Fibroblast of lung (primary cell): Measurements from ENCODE around the gene CDHR2. TPM values are rescaled to one million over a fixed set of nuclear protein-coding genes. Genes with fewer than 3 reads are reported as not detected.

Experiments
- DNase-seq, 2 donors: peaks; one replicate each; pipeline versions ENCODE4 v3.0.0 to v3.0.0-alpha.2; 2010; ENCODE audit warnings: low read depth in 2 of 2
- H2AFZ ChIP-seq: 2 replicates; pipeline ENCODE4 v1.5.1; 2012; ENCODE audit warnings: low read length, control low read depth, inconsistent platforms
- H3K27ac ChIP-seq: 2 replicates; pipeline ENCODE4 v1.5.1; 2011; ENCODE audit warnings: low read length, control low read depth; ENCODE audit not compliant: insufficient read depth
- H3K27me3 ChIP-seq: 2 replicates; pipeline ENCODE4 v1.5.1; 2011; ENCODE audit warnings: mild to moderate bottlenecking, low read length; ENCODE audit not compliant: control insufficient read depth, insufficient read depth
- H3K36me3 ChIP-seq: 2 replicates; pipeline ENCODE4 v1.5.1; 2011; ENCODE audit warnings: low read length; ENCODE audit not compliant: control insufficient read depth, insufficient read depth
- H3K4me1 ChIP-seq: 2 replicates; pipeline ENCODE4 v1.5.1; 2011; ENCODE audit warnings: low read length; ENCODE audit not compliant: control insufficient read depth, insufficient read depth; ENCODE audit errors: extremely low read depth
- H3K4me2 ChIP-seq: 2 replicates; pipeline ENCODE4 v1.5.1; 2011; ENCODE audit warnings: low read length, control low read depth; ENCODE audit not compliant: insufficient read depth; ENCODE audit errors: extremely low read depth
- H3K4me3 ChIP-seq, 4 experiments: fragments of 200-600 bp in 1 of 4; sonication (generic) in 1 of 4; replicated peaks in 1 of 4; 2 replicates each; pipeline ENCODE4 v1.5.1; 2011 to 2016; ENCODE audit warnings: low read length in 4 of 4, low read depth in 3 of 4, mild to moderate bottlenecking in 3 of 4, control low read depth in 2 of 4, inconsistent platforms in 1 of 4, mixed read lengths in 1 of 4; ENCODE audit not compliant: insufficient read depth in 1 of 4; ENCODE audit errors: control extremely low read depth in 1 of 4
- H3K79me2 ChIP-seq: 2 replicates; pipeline ENCODE4 v1.5.1; 2012; ENCODE audit warnings: mild to moderate bottlenecking, low read length, inconsistent platforms; ENCODE audit not compliant: control insufficient read depth, insufficient read depth
- H3K9ac ChIP-seq: 2 replicates; pipeline ENCODE4 v1.5.1; 2011; ENCODE audit warnings: mild to moderate bottlenecking, low read length, control low read depth; ENCODE audit not compliant: insufficient read depth
- H3K9me3 ChIP-seq: 2 replicates; pipeline ENCODE4 v1.5.1; 2012; ENCODE audit warnings: low read depth, low read length; ENCODE audit not compliant: control insufficient read depth, insufficient read depth
- H4K20me1 ChIP-seq: 2 replicates; pipeline ENCODE4 v1.5.1; 2011; ENCODE audit warnings: low read length; ENCODE audit not compliant: control insufficient read depth, insufficient read depth; ENCODE audit errors: extremely low read depth
- CTCF ChIP-seq, 2 donors: IDR thresholded peaks in 1 of 2; conservative IDR thresholded peaks in 1 of 2; 1 replicate in 1 of 2; 2 replicates in 1 of 2; pipeline ENCODE4 v1.5.1; 2011 to 2012; ENCODE audit warnings: low read length in 2 of 2, control low read depth in 1 of 2, inconsistent platforms in 1 of 2, low read depth in 1 of 2, mild to moderate bottlenecking in 1 of 2
- EZH2 ChIP-seq: IDR thresholded peaks from 2 replicates; pipeline ENCODE4 v1.5.1; 2012; ENCODE audit warnings: low read length, control low read depth, mild to moderate bottlenecking; ENCODE audit errors: missing control alignments
- polyA plus RNA-seq, 2 donors: library from polyadenylated mRNA; depleted of rRNA in 1 of 2; stranded (reverse) in 1 of 2; unstranded in 1 of 2; fragments of >200 nt; gene quantifications; 2 replicates each; pipeline ENCODE4 v1.2.1, GENCODE V29; 2011 to 2012; ENCODE audit warnings: missing spikeins in 1 of 2
- total RNA-seq: library from RNA; depleted of rRNA; stranded (reverse); fragments of >200 nt; gene quantifications from 2 replicates; pipeline ENCODE4 v1.2.1, GENCODE V29; 2014

Gene CDHR2
- total and polyA plus RNA-seq, 2 donors (not counting 1 experiment from before 2014, with no cell fraction given) = under 0.01 TPM; not detected in 1

- Histone ChIP-seq H3K9me3 (no peaks in the 10 kb centered on the region), H3K9ac (no peak overlapping the region), H2AFZ (no peak overlapping the region), H3K27ac (no peak overlapping the region), H3K4me1 (no peaks in the 10 kb centered on the region), H4K20me1 (no peaks in the 10 kb centered on the region), H3K36me3 (no peaks in the 10 kb centered on the region), H3K27me3 (peaks cover 30% of the 10 kb centered on the region), H3K4me3 (no peak overlapping the region), H3K4me2 (no peak overlapping the region), H3K79me2 (no peaks in the 10 kb centered on the region)
- TF ChIP-seq CTCF (conservative IDR thresholded peaks at IDR 0.05 in 1 of 2, IDR thresholded peaks at IDR 0.05 in 1 of 2; ENCODE audit: low read depth in 1 of 2, low read length in 2 of 2) (no peak), EZH2 (no peak)
- DNase-seq = peak in 1 of 2 donors; percentile 35
These were observed 87.3 kb downstream of the CDHR2 start for GRCh38 chr5:176636426-176636825.

- DNase-seq = no peak
- Histone ChIP-seq H3K4me2 (no peak overlapping the region), H4K20me1 (no peaks in the 10 kb centered on the region), H3K79me2 (no peaks in the 10 kb centered on the region), H3K9me3 (no peaks in the 10 kb centered on the region), H3K36me3 (no peaks in the 10 kb centered on the region), H3K27ac (no peak overlapping the region), H2AFZ (no peak overlapping the region), H3K4me1 (no peaks in the 10 kb centered on the region), H3K4me3 (no peak overlapping the region), H3K9ac (no peak overlapping the region), H3K27me3 (peaks cover 28% of the 10 kb centered on the region)
- no peak for TF ChIP-seq CTCF (conservative IDR thresholded peaks at IDR 0.05 in 1 of 2, IDR thresholded peaks at IDR 0.05 in 1 of 2; ENCODE audit: low read depth in 1 of 2, low read length in 2 of 2)
- TF ChIP-seq EZH2 = no peak
These were observed 88.4 kb downstream of the CDHR2 start for GRCh38 chr5:176637556-176637955.

- peaks cover 23% of the 10 kb centered on the region for H3K27me3 ChIP-seq
- no peaks in the 10 kb centered on the region for H3K9me3 ChIP-seq
- H3K4me3 ChIP-seq = no peak overlapping the region
- no peak overlapping the region for H2AFZ ChIP-seq
- TF ChIP-seq EZH2 (no peak), CTCF (conservative IDR thresholded peaks at IDR 0.05 in 1 of 2, IDR thresholded peaks at IDR 0.05 in 1 of 2; ENCODE audit: low read depth in 1 of 2, low read length in 2 of 2) (no peak)
- H4K20me1 ChIP-seq = no peaks in the 10 kb centered on the region
- H3K36me3 ChIP-seq = no peaks in the 10 kb centered on the region
- H3K4me2 ChIP-seq = no peak overlapping the region
- DNase-seq = no peak
- no peak overlapping the region for H3K27ac ChIP-seq
- no peaks in the 10 kb centered on the region for H3K4me1 ChIP-seq
- no peak overlapping the region for H3K9ac ChIP-seq
- no peaks in the 10 kb centered on the region for H3K79me2 ChIP-seq
These were observed 89.3 kb downstream of the CDHR2 start for GRCh38 chr5:176638437-176638836.
